HepG2 (cell line): ENCODE data around the gene HDAC5. TPM values are rescaled to one million over a fixed set of nuclear protein-coding genes. Genes with fewer than 3 reads are reported as not detected.
A peak's percentile ranks its signal among the peaks of the same experiment; 100 is the strongest.

ENCODE experiments used
- ATF1 ChIP-seq: IDR thresholded peaks from 2 replicates; pipeline ENCODE4 v1.6.1; 2016; ENCODE audit warnings: mild to moderate bottlenecking, control low read depth
- HDAC6 ChIP-seq: fragments of 200-600 bp; sonication (generic); IDR thresholded peaks from 2 replicates; pipeline ENCODE4 v1.7.0; 2017; ENCODE audit warnings: mild to moderate bottlenecking, antibody characterized with exemption, low read length, low read depth
- MIER3 ChIP-seq: IDR thresholded peaks from 2 replicates; pipeline ENCODE4 v1.6.1; 2016; ENCODE audit warnings: missing compliant biosample characterization, borderline replicate concordance
- NCOA2 ChIP-seq: sonication (generic); formaldehyde crosslinking; IDR thresholded peaks from 2 replicates; pipeline ENCODE4 v1.8.0; 2022; ENCODE audit warnings: inconsistent platforms
- RBM22 ChIP-seq: fragments of 200-400 bp; formaldehyde crosslinking; optimal IDR thresholded peaks from 2 replicates; pipeline ENCODE3; 2017; ENCODE audit warnings: mild to moderate bottlenecking, low read length, moderate library complexity
- SIN3A ChIP-seq: IDR thresholded peaks from 2 replicates; pipeline ENCODE4 v1.6.1; 2011; ENCODE audit warnings: low read depth, mild to moderate bottlenecking, control low read depth, low read length, borderline replicate concordance
- TBP ChIP-seq: sonication (generic); formaldehyde crosslinking; IDR thresholded peaks from 2 replicates; pipeline ENCODE4 v1.5.0; 2020; ENCODE audit warnings: missing genetic modification reagents
- ZBTB40 ChIP-seq, 2 experiments: fragments of 450-650 bp in 1 of 2; sonication (generic) in 1 of 2; formaldehyde crosslinking in 1 of 2; IDR thresholded peaks; 2 replicates each; pipeline versions ENCODE4 v1.6.1 to v1.8.0; 2016 to 2022; ENCODE audit warnings: antibody characterized with exemption in 1 of 2, mild to moderate bottlenecking in 1 of 2, missing genetic modification reagents in 1 of 2
- ZNF549 ChIP-seq: sonication (generic); formaldehyde crosslinking; IDR thresholded peaks from 2 replicates; pipeline ENCODE4 v1.5.0; 2020; ENCODE audit warnings: missing genetic modification reagents
- ZNF562 ChIP-seq: sonication (generic); formaldehyde crosslinking; IDR thresholded peaks from 2 replicates; pipeline ENCODE4 v1.8.0; 2022; ENCODE audit warnings: missing genetic modification reagents, borderline replicate concordance
- polyA plus RNA-seq, 8 experiments: library from polyadenylated mRNA; depleted of rRNA in 3 of 8; stranded (reverse) in 7 of 8; unstranded in 1 of 8; fragments of >200 nt; fragmentation: Illumina TruSeq in 4 of 8; extraction: Trizol in 4 of 8; gene quantifications; 2 replicates each; pipeline versions ENCODE4 v1.2.1 to v1.2.3, GENCODE V29; 2011 to 2016; ENCODE audit warnings: low read depth in 4 of 8, missing spikeins in 1 of 8, mixed read lengths in 1 of 8; ENCODE audit not compliant: insufficient read depth in 1 of 8
- total RNA-seq, 5 experiments: library from RNA; depleted of rRNA; stranded (reverse); fragments of >200 nt; fragmentation: Illumina TruSeq; extraction: Trizol; gene quantifications; 2 replicates each; pipeline ENCODE4 v1.2.3, GENCODE V29; 2016; ENCODE audit warnings: low read depth in 1 of 5
- TF ChIP-seq, protein P1 (sequence below): sonication (generic); formaldehyde crosslinking; IDR thresholded peaks from 2 replicates; pipeline ENCODE4 v1.8.1; 2022; ENCODE audit warnings: mild to moderate bottlenecking, missing genetic modification reagents
- TF ChIP-seq, protein P2 (sequence below): sonication (generic); formaldehyde crosslinking; IDR thresholded peaks from 2 replicates; pipeline ENCODE4 v1.4.0; 2020; ENCODE audit warnings: mild to moderate bottlenecking, missing genetic modification reagents
- TF ChIP-seq, protein P3 (sequence below): sonication (generic); formaldehyde crosslinking; IDR thresholded peaks from 2 replicates; pipeline ENCODE4 v1.4.0; 2020; ENCODE audit warnings: low read depth, missing genetic modification reagents

Gene HDAC5
- total and polyA plus RNA-seq, 2 of the 13 experiments (the other 11 are each of a cell fraction or from before 2014, with no cell fraction given) = 46.4 to 85.4 TPM

DNA sequence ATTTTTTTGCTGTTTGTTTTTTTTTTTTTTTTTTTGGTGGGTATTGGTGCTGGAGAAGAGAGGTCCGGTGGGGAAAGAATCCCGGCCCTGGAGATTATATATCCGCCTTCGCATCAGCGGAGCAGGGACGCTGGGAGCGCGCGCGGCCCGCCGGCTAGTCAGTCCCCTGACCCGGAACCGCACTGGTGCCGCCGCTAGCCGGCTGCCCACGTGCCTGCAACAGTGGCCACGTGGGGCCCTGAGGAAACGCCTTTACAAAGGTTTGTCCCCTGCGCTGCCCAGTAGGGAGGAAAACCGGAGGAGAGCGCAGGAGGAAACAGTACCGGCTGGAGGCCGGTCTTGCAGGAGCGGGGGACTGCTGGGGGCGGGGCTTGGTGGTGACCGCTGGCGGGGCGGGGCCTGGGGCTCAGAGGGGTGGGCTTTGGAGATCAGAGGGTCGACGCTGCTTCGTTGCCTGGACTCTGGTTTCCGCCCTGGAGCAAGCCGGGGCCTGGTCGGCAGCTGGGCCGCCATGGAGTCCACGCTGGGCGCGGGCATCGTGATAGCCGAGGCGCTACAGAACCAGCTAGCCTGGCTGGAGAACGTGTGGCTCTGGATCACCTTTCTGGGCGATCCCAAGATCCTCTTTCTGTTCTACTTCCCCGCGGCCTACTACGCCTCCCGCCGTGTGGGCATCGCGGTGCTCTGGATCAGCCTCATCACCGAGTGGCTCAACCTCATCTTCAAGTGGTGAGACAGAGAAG lies 52.8 kb downstream of the HDAC5 start, which contains the start of gene G6PC3 (continued):
- TF ChIP-seq, protein P1, sequence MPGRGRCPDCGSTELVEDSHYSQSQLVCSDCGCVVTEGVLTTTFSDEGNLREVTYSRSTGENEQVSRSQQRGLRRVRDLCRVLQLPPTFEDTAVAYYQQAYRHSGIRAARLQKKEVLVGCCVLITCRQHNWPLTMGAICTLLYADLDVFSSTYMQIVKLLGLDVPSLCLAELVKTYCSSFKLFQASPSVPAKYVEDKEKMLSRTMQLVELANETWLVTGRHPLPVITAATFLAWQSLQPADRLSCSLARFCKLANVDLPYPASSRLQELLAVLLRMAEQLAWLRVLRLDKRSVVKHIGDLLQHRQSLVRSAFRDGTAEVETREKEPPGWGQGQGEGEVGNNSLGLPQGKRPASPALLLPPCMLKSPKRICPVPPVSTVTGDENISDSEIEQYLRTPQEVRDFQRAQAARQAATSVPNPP = peak; percentile 97
- TF ChIP-seq NCOA2 (peak; percentile 80), RBM22 (no peak), ZNF562 (CRISPR knock-in tag) (no peak), ZBTB40 (IDR thresholded peaks at IDR 0.05) (no peak), ZBTB40 (CRISPR knock-in tag; IDR thresholded peaks at IDR 0.05) (peak; percentile 89), ZNF549 (CRISPR knock-in tag) (no peak), SIN3A (peak; percentile 100), TBP (CRISPR knock-in tag) (no peak), ATF1 (CRISPR knock-in tag) (no peak; the same call in 1 of the 2 replicates), HDAC6 (no peak), MIER3 (CRISPR knock-in tag) (peak; percentile 99)
- TF ChIP-seq, protein P2, sequence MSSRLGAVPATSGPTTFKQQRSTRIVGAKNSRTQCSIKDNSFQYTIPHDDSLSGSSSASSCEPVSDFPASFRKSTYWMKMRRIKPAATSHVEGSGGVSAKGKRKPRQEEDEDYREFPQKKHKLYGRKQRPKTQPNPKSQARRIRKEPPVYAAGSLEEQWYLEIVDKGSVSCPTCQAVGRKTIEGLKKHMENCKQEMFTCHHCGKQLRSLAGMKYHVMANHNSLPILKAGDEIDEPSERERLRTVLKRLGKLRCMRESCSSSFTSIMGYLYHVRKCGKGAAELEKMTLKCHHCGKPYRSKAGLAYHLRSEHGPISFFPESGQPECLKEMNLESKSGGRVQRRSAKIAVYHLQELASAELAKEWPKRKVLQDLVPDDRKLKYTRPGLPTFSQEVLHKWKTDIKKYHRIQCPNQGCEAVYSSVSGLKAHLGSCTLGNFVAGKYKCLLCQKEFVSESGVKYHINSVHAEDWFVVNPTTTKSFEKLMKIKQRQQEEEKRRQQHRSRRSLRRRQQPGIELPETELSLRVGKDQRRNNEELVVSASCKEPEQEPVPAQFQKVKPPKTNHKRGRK (CRISPR knock-in tag) = 0 out of 2 replicates have a peak, but pooled peaks have one; percentile 11
- TF ChIP-seq, protein P3, sequence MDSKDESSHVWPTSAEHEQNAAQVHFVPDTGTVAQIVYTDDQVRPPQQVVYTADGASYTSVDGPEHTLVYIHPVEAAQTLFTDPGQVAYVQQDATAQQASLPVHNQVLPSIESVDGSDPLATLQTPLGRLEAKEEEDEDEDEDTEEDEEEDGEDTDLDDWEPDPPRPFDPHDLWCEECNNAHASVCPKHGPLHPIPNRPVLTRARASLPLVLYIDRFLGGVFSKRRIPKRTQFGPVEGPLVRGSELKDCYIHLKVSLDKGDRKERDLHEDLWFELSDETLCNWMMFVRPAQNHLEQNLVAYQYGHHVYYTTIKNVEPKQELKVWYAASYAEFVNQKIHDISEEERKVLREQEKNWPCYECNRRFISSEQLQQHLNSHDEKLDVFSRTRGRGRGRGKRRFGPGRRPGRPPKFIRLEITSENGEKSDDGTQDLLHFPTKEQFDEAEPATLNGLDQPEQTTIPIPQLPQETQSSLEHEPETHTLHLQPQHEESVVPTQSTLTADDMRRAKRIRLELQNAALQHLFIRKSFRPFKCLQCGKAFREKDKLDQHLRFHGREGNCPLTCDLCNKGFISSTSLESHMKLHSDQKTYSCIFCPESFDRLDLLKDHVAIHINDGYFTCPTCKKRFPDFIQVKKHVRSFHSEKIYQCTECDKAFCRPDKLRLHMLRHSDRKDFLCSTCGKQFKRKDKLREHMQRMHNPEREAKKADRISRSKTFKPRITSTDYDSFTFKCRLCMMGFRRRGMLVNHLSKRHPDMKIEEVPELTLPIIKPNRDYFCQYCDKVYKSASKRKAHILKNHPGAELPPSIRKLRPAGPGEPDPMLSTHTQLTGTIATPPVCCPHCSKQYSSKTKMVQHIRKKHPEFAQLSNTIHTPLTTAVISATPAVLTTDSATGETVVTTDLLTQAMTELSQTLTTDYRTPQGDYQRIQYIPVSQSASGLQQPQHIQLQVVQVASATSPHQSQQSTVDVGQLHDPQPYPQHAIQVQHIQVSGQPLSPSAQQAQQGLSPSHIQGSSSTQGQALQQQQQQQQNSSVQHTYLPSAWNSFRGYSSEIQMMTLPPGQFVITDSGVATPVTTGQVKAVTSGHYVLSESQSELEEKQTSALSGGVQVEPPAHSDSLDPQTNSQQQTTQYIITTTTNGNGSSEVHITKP (CRISPR knock-in tag) = peak; percentile 81
